ENCODE data around the gene RBM10. TPM values are rescaled to one million over a fixed set of nuclear protein-coding genes. Genes with fewer than 3 reads are reported as not detected.
A peak's percentile ranks its signal among the peaks of the same experiment; 100 is the strongest.

The RBM10 gene
- total and polyA plus RNA-seq, 12 donors = 23.1 to 32.1 (median 26.8) TPM

GRCh38 chrX:47176101-47176740 is 31.2 kb downstream of the RBM10 start:
- H3K4me3 ChIP-seq = no peak overlapping the region
- TF ChIP-seq, protein P1, sequence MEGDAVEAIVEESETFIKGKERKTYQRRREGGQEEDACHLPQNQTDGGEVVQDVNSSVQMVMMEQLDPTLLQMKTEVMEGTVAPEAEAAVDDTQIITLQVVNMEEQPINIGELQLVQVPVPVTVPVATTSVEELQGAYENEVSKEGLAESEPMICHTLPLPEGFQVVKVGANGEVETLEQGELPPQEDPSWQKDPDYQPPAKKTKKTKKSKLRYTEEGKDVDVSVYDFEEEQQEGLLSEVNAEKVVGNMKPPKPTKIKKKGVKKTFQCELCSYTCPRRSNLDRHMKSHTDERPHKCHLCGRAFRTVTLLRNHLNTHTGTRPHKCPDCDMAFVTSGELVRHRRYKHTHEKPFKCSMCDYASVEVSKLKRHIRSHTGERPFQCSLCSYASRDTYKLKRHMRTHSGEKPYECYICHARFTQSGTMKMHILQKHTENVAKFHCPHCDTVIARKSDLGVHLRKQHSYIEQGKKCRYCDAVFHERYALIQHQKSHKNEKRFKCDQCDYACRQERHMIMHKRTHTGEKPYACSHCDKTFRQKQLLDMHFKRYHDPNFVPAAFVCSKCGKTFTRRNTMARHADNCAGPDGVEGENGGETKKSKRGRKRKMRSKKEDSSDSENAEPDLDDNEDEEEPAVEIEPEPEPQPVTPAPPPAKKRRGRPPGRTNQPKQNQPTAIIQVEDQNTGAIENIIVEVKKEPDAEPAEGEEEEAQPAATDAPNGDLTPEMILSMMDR (IDR thresholded peaks at IDR 0.05) = no peak
- intact Hi-C loops (cut with DNase I) = no loop called here
- no peak overlapping the region for H3K27ac ChIP-seq
- H3K4me1 ChIP-seq = no peaks in the 10 kb centered on the region
- no peak for DNase-seq
- H3K36me3 ChIP-seq = peaks cover 0 to 94% (median 16%) of the 10 kb centered on the region in 9 donors
- WGBS, 2 donors = 89 to 93% methylated on average over 20 to 23 of the region's 23 CpGs
- peaks cover 0 to 79% (median 0%) of the 10 kb centered on the region in 7 donors for H3K27me3 ChIP-seq
- H3K9me3 ChIP-seq = no peaks in the 10 kb centered on the region
- no peak for ATAC-seq

- no peak overlapping the region for H3K27ac ChIP-seq
- H3K27me3 ChIP-seq = peaks cover 0 to 87% (median 0%) of the 10 kb centered on the region in 7 donors
- intact Hi-C loops (cut with DNase I) = no loop called here
- ATAC-seq (no peak), DNase-seq (no peak)
- no peaks in the 10 kb centered on the region for H3K9me3 ChIP-seq
- WGBS, 2 donors = 39 to 74% methylated on average over 2 of the region's 2 CpGs
- TF ChIP-seq, protein P1 (IDR thresholded peaks at IDR 0.05) = no peak
- H3K36me3 ChIP-seq = peaks cover 0 to 96% (median 13%) of the 10 kb centered on the region in 9 donors
- no peak overlapping the region for H3K4me3 ChIP-seq
- H3K4me1 ChIP-seq = no peaks in the 10 kb centered on the region
These were observed 32.1 kb downstream of the RBM10 start for GRCh38 chrX:47177079-47177478.

- H3K9me3 ChIP-seq = no peaks in the 10 kb centered on the region
- ATAC-seq = no peak
- H3K27ac ChIP-seq = no peak overlapping the region
- TF ChIP-seq, protein P1 (IDR thresholded peaks at IDR 0.05) = no peak
- intact Hi-C loops (cut with DNase I) = no loop called here
- H3K36me3 ChIP-seq = peaks cover 0 to 96% (median 9%) of the 10 kb centered on the region in 9 donors
- no peak for DNase-seq
- H3K4me3 ChIP-seq = no peak overlapping the region
- H3K4me1 ChIP-seq = no peaks in the 10 kb centered on the region
- 88 to 94% methylated on average over 5 of the region's 5 CpGs for WGBS, 2 donors
- H3K27me3 ChIP-seq = peaks cover 0 to 90% (median 0%) of the 10 kb centered on the region in 7 donors
These were observed 33.3 kb downstream of the RBM10 start for GRCh38 chrX:47178337-47178736.

DNA sequence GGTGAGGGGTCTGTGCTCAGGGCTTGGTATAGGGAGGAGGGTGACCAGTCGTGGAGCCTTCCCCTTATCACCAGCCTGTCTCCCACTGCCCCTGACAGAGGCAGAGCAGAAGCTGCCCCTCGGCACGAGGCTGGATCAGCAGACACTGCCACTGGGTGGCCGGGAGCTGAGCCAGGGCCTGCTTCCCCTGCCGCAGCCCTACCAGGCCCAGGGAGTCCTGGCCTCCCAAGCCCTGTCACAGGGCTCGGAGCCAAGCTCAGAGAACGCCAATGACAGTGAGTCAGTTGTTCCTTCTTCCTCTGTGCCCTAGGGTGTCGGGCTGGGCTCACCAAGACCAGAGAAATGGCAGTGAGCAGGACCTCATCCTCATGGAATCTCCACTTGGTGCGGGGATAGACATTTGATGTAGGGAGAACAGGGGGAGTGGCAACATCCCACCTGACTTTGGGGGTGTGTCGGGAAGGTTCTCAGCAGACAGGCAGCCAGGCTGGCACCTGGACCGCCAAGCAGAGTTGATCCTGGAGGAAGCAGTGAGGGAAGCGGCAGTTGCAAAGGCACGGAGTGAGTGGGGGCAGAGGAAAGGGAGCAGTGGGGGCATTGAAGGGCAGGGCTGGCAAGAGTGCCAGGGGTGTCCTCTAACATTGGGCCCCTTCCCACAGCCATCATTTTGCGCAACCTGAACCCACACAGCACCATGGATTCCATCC is 34.4 kb downstream of the RBM10 start:
- Histone ChIP-seq H3K4me3 (no peak overlapping the region), H3K9me3 (no peaks in the 10 kb centered on the region), H3K27ac (peak overlapping the region in 7 of 10 donors; percentile 10 to 62 (median 50)), H3K36me3 (peaks cover 0 to 98% (median 9%) of the 10 kb centered on the region in 9 donors), H3K4me1 (no peaks in the 10 kb centered on the region), H3K27me3 (peaks cover 0 to 84% (median 0%) of the 10 kb centered on the region in 7 donors)
- 41 to 61% methylated on average over 11 to 14 of the region's 14 CpGs for WGBS, 2 donors
- DNase-seq (peak; percentile 48 to 61), ATAC-seq (peak; percentile 67 to 93 (median 86))
- intact Hi-C loops (cut with DNase I) = no loop called here
- TF ChIP-seq, protein P1 (IDR thresholded peaks at IDR 0.05) = peak in 1 of 9 donors; percentile 12
